Right atrium auricular region (tissue), 2 donors: ENCODE measurements around the gene ARMC3. TPM values are rescaled to one million over a fixed set of nuclear protein-coding genes. Genes with fewer than 3 reads are reported as not detected.
"Not testable (repeated sequence)": the region's sequence is repeated elsewhere in the genome, so short reads cannot be mapped to it uniquely, and the experiment has no call there.

Source experiments
- DNase-seq: peaks from one replicate; pipeline ENCODE4 v3.0.0-alpha.2; 2019; ENCODE audit warnings: low spot score
- H3K27ac ChIP-seq, 2 donors: fragments of 200-600 bp; sonication (generic); 1 replicate in 1 of 2; 2 replicates in 1 of 2; pipeline ENCODE4 v1.5.1; 2016 to 2019
- H3K27me3 ChIP-seq, 2 donors: fragments of 200-600 bp; sonication (generic); one replicate each; pipeline versions ENCODE4 v1.5.1 to v1.6.0; 2017 to 2019
- H3K36me3 ChIP-seq: fragments of 200-600 bp; sonication (generic); one replicate; pipeline ENCODE4 v1.5.1; 2016
- H3K4me1 ChIP-seq, 2 donors: fragments of 200-600 bp; sonication (generic); one replicate each; pipeline versions ENCODE4 v1.5.1 to v1.6.0; 2017 to 2019
- H3K4me3 ChIP-seq, 2 donors: fragments of 200-600 bp; sonication (generic); 1 replicate in 1 of 2; 2 replicates in 1 of 2; pipeline ENCODE4 v1.5.1; 2017 to 2019; ENCODE audit warnings: mild to moderate bottlenecking in 1 of 2, moderate library complexity in 1 of 2
- H3K9me3 ChIP-seq, 2 donors: fragments of 200-600 bp; sonication (generic); one replicate each; pipeline ENCODE4 v1.5.1; 2019
- total RNA-seq, 2 donors: library from RNA; depleted of rRNA; stranded (reverse); fragments of >200 nt; gene quantifications; one replicate each; pipeline ENCODE4 v1.1.0, GENCODE V29; 2016
- TF ChIP-seq, protein P1 (sequence below), 2 donors: fragments of 200-600 bp; sonication (generic); IDR thresholded peaks; one replicate each; pipeline ENCODE4 v1.5.1; 2019; ENCODE audit warnings: antibody characterized with exemption in 2 of 2

ARMC3 gene
- total RNA-seq, 2 donors from 2014 or later = not detected

DNA sequence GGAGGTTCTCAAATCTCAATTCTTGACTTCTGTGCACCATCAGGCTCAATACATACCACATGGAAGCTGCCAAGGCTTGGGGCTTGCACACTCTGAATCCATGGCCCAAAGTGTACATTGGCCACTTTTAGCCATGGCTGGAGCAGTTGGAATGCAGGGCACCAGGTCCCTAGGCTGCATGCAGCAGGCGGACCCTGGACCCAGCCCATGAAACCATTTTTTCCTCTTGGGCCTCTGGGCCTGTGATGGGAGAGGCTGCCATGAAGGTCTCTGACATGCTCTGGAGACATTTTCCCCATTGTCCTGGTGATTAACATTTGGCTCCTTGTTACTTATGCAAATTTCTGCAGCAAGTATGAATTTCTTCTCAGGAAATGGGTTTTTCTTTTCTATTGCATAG lies 19.0 kb upstream of the ARMC3 start:
- no peak overlapping the region for H3K4me3 ChIP-seq
- TF ChIP-seq, protein P1, sequence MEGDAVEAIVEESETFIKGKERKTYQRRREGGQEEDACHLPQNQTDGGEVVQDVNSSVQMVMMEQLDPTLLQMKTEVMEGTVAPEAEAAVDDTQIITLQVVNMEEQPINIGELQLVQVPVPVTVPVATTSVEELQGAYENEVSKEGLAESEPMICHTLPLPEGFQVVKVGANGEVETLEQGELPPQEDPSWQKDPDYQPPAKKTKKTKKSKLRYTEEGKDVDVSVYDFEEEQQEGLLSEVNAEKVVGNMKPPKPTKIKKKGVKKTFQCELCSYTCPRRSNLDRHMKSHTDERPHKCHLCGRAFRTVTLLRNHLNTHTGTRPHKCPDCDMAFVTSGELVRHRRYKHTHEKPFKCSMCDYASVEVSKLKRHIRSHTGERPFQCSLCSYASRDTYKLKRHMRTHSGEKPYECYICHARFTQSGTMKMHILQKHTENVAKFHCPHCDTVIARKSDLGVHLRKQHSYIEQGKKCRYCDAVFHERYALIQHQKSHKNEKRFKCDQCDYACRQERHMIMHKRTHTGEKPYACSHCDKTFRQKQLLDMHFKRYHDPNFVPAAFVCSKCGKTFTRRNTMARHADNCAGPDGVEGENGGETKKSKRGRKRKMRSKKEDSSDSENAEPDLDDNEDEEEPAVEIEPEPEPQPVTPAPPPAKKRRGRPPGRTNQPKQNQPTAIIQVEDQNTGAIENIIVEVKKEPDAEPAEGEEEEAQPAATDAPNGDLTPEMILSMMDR (IDR thresholded peaks at IDR 0.05) = no peak
- peaks cover 0 to 5% of the 10 kb centered on the region in 2 donors for H3K9me3 ChIP-seq
- no peaks in the 10 kb centered on the region for H3K4me1 ChIP-seq
- H3K27ac ChIP-seq = no peak overlapping the region
- H3K27me3 ChIP-seq = no peaks in the 10 kb centered on the region
- no peak for DNase-seq
- no peaks in the 10 kb centered on the region for H3K36me3 ChIP-seq

DNA sequence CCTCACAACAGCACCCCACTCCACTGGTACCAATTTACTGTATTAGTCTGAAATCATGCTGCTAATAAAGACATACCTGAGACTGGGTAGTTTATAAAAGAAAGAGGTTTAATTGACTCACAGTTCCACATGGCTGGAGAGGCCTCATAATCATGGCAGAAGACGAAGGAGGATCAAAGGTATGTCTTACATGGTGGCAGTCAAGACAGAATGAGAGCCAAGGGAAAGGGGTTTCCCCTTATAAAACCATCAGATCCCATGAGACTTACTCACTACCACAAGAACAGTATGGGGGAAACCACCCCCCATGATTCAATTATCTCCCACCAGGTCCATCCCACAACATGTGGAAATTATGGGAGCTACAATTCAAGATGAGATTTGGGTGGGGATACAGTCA lies 18.2 kb upstream of the ARMC3 start:
- H3K9me3 ChIP-seq, H3K27me3 ChIP-seq, DNase-seq, H3K36me3 ChIP-seq, H3K4me3 ChIP-seq, H3K4me1 ChIP-seq, H3K27ac ChIP-seq: not testable (repeated sequence)

DNA sequence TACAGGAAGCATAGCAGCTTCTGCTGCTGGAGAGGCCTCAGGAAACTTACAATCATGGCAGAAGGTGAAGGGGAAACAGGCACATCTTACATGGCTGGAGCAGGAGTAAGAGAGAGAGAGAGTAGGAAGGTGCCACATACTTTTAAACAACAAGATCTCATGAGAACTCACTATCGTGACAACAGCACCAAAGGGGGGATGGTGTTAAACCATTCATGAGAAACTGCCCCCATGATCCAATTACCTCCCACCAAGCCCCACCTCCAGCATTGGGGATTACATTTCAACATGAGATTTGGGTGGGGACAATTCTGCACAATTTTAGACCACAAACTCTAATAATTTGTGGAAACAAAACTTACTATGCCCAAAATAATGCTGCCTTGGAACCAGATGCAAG lies 16.8 kb upstream of the ARMC3 start:
- H3K4me1 ChIP-seq = no peaks in the 10 kb centered on the region
- no peaks in the 10 kb centered on the region for H3K36me3 ChIP-seq
- no peak overlapping the region for H3K4me3 ChIP-seq
- no peak for DNase-seq
- H3K9me3 ChIP-seq = peaks cover 0 to 5% of the 10 kb centered on the region in 2 donors
- no peak overlapping the region for H3K27ac ChIP-seq
- no peaks in the 10 kb centered on the region for H3K27me3 ChIP-seq
- TF ChIP-seq, protein P1 (IDR thresholded peaks at IDR 0.05) = no peak

DNA sequence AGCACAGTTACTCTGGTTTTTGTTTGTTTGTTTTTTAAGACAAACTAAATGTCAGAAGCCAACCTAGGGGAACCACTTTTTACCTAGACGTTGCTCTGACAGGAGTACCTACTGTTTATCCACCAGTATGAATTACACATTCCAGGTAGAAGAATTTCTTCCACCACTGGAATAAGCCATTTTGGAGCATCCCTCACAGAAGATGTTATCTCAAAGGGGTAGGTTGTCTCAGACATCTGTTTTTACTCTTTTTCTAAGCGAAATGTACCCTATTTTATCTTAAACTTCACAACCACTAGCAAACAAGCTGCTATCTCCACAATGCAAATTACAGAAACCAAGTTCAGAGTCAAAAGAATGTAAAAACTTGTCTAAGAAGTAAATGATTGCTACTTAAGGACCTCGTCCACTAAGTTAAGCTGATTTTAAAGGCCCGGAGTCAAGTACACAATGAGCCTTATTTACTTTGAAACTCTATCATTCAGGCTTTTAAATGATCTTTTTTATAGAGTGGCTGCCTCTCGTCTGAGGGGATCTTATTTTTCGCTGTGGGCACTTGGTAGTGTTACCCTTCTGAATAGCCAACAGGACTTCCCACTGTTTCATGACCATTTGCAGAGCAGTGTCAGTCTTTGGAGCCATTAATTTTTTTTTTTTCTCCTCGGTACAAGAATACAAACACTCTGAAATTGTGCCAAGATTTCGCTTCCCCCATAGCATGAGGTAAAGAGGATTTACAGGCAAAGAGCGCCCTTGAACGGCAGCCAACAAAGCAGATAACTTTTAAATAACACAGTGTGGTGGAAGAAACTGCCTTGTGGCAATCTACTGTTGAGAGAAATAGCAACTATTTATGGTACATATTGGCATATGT lies 15.7 kb upstream of the ARMC3 start:
- Histone ChIP-seq H3K36me3 (no peaks in the 10 kb centered on the region), H3K4me1 (no peaks in the 10 kb centered on the region), H3K27me3 (no peaks in the 10 kb centered on the region), H3K9me3 (peaks cover 0 to 5% of the 10 kb centered on the region in 2 donors), H3K4me3 (no peak overlapping the region), H3K27ac (no peak overlapping the region)
- TF ChIP-seq, protein P1 (IDR thresholded peaks at IDR 0.05) = no peak
- no peak for DNase-seq

DNA sequence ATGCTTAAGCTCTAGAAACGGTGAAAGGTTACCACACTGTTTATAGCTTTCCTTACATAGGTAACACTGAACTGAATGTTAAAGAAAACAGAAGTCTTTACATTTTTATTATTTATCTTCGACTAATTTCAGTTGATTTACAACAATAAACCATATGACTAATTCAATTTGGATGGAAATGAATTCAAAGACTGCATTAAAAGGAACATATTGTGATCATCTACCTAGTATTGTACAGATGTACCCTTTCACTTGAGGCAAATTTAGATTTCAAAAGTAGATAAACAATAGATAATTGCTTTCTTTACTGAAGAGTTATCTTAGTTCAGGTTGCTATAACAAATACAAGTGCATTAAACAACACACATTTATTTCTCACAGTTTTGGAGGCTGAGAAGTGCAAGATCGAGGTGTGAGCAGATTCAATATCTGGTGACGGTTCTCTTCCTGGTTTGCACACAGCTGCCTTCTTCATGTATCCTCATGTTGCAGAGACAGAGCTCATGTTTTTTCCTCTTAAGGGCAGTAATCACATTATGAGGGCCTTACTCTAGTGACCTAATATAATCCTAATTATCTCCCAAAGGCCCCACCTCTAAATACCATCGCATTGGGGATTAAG lies 15.0 kb upstream of the ARMC3 start:
- no peak overlapping the region for H3K4me3 ChIP-seq
- H3K27ac ChIP-seq = no peak overlapping the region
- H3K36me3 ChIP-seq = no peaks in the 10 kb centered on the region
- H3K27me3 ChIP-seq = no peaks in the 10 kb centered on the region
- DNase-seq = no peak
- no peaks in the 10 kb centered on the region for H3K4me1 ChIP-seq
- TF ChIP-seq, protein P1 (IDR thresholded peaks at IDR 0.05) = no peak
- H3K9me3 ChIP-seq = peaks cover 0 to 5% of the 10 kb centered on the region in 2 donors

DNA sequence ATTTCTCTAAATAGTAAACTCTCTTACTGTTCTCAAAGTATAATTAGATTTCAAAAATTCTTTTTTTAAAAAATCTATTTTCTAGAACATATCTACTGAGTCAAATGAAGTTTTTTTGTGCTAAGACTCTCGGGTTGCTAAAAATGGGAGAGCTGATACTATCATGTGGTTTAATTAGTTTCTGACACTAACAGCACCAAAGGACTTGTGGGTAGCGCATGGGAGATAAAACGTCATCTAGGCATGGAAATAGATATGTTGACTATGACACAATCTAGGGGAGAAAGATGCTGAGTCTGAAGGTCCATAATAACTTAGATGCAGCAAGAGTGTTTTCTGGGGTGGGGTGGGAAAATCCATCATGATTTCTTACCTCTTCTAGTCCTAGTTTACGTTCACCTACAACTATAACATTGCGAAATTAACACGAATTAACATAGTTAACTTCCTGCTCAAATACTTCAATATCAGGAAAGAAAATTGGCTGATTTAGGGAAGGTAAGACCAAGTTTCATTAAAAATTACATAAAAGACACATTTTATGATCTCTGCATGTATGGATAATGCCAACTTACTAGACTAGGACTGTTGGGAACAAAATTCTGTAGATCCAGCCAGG lies 14.3 kb upstream of the ARMC3 start:
- Histone ChIP-seq H3K9me3 (peaks cover 0 to 5% of the 10 kb centered on the region in 2 donors), H3K4me3 (no peak overlapping the region), H3K27ac (no peak overlapping the region), H3K36me3 (no peaks in the 10 kb centered on the region), H3K27me3 (no peaks in the 10 kb centered on the region), H3K4me1 (no peaks in the 10 kb centered on the region)
- TF ChIP-seq, protein P1 (IDR thresholded peaks at IDR 0.05) = no peak
- DNase-seq = no peak
